Kidney capillary endothelial cell (primary cell): Measurements from ENCODE around the gene LCOR.

ENCODE experiments used
- DNase-seq: peaks from one replicate; pipeline ENCODE4 v3.0.0-alpha.2; 2018; ENCODE audit warnings: low spot score

LCOR gene

GRCh38 chr10:96890172-96890513 is 58.0 kb downstream of the LCOR start:
- no peak for DNase-seq

- no peak for DNase-seq
Observed at GRCh38 chr10:96890580-96890979, 58.5 kb downstream of the LCOR start.

DNA sequence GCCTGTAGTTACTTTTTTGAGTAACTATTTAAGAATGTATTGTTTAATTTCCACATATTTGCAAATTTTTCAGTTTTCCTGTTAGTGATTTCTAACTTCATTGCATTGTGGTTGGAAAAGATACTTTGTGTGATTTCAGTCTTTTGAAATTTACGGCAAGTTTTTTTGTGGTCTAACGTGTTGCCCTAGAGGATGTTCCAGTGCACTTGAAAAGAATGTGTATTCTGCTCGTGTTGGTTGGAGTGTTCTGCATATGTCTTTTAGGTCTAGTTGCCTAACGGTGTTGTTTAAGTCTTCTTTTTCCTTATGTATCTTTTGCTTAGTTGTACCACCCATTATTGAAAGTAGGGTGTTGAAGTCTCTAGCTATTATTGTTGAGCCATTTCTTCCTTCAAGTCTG is 59.7 kb downstream of the LCOR start:
- DNase-seq = no peak

- DNase-seq = no peak
Observed at GRCh38 chr10:96895662-96896424, 63.7 kb downstream of the LCOR start.

GRCh38 chr10:96896884-96897589 is 64.9 kb downstream of the LCOR start:
- no peak for DNase-seq

- no peak for DNase-seq
Observed at GRCh38 chr10:96902117-96902516, 70.0 kb downstream of the LCOR start.

DNA sequence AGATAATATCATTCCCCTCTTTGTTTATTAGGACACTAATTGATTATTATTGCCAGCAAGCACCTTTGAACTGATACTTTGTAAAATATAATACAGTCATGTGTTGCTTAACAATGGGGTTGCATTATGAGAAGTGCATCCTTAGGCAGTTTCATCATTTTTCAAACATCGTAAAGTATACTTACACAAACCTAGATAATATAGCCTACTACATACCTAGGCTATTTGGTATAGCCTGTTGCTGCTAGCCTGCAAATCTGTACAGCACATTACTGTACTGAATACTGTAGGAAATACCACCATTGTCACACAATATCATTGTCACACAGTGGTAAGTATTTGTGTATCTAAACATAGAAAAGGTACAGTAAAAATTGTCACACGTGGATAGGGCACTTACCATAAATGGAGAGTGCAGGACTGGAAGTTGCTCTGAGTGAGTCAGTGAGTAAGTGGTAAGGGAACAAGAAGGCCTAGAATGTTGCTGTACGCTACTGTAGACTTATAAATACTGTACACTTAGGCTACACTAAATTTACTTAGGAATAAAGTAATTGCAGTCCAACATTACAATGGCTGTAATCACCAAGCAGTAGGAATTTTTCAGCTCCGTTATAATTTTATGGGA is 70.7 kb downstream of the LCOR start:
- DNase-seq = no peak

GRCh38 chr10:96904648-96905047 is 72.5 kb downstream of the LCOR start:
- DNase-seq = no peak

- DNase-seq = no peak
Observed at GRCh38 chr10:96906864-96907263, 74.8 kb downstream of the LCOR start.

- DNase-seq = peak; percentile 49
Observed at GRCh38 chr10:96910488-96911395, 78.6 kb downstream of the LCOR start.

- DNase-seq = no peak
Observed at GRCh38 chr10:96912405-96912804, 80.3 kb downstream of the LCOR start.

DNA sequence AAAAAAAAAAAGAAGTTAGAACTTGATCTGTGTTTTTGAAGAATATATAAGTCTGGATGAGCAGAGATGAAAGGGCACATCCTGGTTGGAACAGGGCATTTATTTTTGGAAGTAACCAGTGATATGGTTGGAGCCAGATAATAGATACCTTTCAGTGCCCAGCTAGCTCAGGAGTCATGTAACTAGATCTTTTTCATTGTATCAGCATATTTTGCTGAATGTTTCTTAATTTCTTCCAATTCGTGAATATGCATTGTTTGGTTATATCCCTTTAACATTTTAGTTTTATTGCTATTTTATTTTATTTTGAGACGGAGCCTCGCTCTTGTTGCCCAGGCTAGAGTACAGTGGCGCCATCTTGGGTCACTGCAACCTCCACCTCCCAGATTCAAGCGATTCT is 81.8 kb downstream of the LCOR start:
- no peak for DNase-seq

GRCh38 chr10:96917628-96918027 is 85.5 kb downstream of the LCOR start:
- DNase-seq = no peak

DNA sequence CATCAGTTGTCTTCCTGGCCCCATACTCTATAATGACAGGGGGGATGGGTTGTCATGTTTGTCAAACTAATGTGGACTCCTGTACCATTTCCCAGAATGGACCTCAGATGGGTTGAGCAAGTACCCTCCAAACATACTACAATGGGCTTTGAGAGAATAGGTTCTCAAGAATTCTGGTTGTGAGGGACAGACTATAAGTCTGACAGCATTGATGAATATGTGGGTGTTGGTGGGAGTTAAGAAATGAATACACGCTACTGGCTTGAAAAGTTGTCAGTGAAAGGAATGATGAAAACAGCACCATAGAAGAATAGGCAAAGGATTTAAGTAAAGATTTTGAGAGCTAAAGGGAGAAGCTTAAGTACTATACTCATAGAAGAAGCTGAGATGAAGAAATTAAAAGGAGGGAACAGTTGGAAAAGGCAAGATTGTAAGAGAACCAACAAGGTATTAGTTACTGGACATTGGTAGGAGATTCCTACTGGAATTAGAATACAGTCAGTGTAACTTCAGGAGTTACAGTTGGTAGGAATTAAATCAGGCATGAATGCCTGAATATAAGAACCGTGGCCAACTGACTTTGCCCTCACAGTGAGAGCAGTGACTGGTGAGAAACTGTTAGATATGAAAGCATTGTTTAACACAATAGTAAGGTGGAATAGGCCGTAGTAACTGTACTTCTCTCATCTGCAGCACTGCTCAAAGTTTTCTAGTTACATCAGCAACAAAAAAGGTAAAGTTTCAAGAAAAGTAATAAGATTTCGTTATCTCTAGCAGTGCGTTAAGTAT is 86.3 kb downstream of the LCOR start:
- DNase-seq = no peak

DNA sequence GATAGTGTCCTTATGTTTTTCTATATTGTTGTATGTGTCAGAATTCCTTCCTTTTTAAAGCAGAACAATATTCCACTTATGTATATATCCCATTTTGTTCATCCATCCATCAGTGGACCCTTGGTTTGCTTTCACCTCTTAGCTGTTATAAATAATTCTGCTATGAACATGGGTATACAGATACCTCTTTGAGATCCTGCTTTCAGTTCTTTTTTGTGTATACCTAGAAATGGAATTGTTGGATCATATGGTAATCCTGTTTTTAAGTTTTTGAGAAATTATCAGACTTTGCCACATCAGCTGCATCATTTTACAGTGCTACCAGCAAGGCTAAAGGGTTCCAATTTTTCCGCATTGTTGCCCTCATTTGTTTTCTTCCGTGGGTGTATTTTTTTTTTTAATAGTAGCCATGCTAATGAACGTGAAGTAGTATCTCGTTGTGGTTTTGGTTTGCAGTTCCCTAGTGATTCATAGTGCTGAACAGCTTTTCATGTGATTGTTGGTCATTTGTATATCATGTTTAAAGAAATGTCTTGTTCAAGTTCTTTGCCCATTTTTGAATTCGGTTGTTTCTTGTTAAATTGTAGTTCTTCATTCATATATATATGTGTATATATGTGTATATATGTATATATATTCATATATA is 87.8 kb downstream of the LCOR start:
- no peak for DNase-seq

DNA sequence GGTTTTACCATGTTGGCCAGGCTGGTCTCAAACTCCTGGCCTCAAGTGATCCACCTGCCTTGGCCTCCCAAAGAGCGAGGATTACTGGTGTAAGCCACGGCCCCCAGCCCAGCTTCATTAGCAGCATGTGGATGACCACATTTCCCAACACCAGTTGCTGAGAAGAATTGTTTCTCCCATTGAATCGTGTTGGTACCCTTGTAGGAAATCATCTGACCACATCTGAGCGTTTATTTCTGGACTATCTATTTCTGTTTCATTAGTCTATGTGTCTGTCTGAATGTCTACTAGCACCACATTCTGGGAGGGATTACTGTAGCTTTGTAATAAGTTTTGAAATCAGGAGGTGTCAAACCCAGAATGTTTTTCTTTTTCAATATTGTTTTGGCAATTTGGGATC is 89.6 kb downstream of the LCOR start:
- no peak for DNase-seq

DNA sequence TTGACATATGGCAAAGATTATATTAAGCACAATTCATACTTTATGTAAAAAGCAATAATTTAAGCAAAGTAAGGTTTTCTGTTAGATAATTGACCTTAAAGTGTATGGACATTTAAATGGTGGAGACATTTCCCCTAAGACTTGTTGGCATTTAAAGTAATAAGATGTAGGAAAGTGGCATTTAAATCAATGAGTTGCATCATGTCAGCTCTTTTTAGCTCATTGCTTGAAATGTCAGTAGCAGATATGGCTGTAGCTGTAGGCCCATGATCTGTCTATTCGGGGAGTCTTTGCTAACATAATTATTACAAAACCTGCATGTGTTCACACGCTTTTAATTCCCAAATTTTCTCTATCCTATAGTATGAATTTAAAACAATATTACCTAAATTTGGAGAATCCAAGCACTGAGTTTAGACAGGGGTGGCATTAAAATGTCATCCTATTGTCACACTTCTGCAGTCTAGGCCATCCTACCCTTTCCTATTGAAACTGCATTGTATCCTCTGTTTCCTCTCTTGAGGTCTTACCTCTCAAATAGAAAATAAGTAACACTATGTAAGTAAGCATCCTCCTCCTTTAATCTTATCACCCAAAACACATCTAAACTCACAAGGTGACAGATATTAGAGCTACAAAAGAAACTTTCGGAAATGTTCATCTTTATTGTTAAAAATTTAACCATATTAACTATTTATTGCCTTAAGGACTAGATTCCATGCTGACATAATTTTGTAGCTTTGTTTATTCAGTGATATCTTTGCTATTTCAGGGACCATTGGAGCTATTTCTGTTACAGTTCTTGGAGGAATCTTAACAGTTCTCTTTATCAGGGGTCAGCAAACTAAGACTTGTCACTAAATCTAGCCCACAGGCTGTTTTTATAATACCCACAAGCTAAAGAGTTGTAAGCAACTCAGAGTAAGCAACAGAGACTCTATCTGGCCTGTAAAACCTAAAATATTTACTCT is 91.2 kb downstream of the LCOR start:
- no peak for DNase-seq

- no peak for DNase-seq
Observed at GRCh38 chr10:96924861-96925260, 92.8 kb downstream of the LCOR start.

GRCh38 chr10:96930469-96930868 is 98.4 kb downstream of the LCOR start:
- no peak for DNase-seq

DNA sequence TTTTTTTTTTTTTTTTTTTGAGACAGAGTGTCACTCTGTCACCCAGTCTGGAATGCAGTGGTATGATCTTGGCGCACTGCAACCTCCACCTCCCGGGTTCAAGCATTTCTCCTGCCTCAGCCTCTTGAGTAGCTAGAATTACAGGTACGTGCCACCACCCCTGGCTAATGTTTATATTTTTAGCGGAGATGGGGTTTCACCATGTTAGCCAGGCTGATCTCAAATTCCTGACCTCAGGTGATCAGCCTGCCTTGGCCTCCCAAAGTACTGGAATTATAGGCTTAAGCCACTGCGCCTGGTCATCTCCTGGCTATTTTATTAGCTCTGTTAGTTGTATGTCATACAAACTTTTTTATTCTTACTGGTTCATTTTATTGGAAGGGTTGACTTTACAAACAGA is 103.0 kb downstream of the LCOR start:
- no peak for DNase-seq
